Activated T-helper 1 cell treated with Interleukin-2 at 50 U/mL for 16 hours (primary cell): ENCODE data around the gene IPO9.
"Not testable (repeated sequence)": the region's sequence is repeated elsewhere in the genome, so short reads cannot be mapped to it uniquely, and the experiment has no call there.

ENCODE experiments used
- DNase-seq: peaks from one replicate; pipeline ENCODE4 v3.0.0-alpha.2; 2020; ENCODE audit warnings: low read depth

The IPO9 gene

GRCh38 chr1:201848230-201848629 is 19.3 kb downstream of the IPO9 start:
- DNase-seq, result no peak

GRCh38 chr1:201849372-201850052 is 20.6 kb downstream of the IPO9 start:
- no peak for DNase-seq

DNA sequence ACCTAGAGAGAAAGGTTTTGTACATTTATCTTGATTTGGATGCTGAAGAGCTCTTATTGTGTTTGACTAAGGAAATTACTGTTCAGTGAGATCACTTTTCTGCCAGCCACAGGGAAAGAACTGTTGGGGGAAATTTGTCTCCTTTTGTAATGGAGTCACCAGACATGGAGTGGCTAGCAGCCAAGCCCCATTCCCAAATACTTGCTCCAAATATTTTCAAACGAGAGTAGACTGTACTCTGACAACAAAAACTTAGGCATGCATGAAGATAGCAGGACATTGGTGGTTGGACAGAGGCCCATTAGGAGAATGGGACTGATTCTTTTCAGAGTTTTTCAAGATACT is 21.1 kb downstream of the IPO9 start:
- DNase-seq, result no peak

GRCh38 chr1:201851949-201852348 is 23.0 kb downstream of the IPO9 start:
- no peak for DNase-seq

GRCh38 chr1:201856722-201857121 is 27.8 kb downstream of the IPO9 start:
- DNase-seq, result not testable (repeated sequence)

- no peak for DNase-seq
These were observed 30.5 kb downstream of the IPO9 start for GRCh38 chr1:201859424-201859823.

DNA sequence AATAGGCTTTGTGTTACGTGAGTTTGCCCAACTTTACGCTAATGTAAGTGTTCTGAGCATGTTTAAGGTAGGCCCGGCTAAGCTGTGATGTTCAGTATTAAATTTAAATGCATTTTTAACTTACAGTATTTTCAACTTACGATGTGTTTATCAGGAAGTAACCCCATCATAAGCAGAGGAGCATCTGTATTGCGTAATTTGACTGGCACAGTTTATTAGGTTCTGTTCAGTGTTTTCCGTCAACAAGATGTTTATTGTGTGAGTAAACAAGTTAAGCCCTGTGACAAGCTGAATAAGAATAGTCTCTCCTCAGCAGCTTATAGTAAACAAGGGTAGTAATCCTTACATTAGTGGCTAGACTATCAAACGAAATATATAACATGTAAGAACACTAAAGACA is 32.5 kb downstream of the IPO9 start:
- no peak for DNase-seq

- DNase-seq, result no peak
These were observed 41.4 kb downstream of the IPO9 start for GRCh38 chr1:201870397-201870796.

DNA sequence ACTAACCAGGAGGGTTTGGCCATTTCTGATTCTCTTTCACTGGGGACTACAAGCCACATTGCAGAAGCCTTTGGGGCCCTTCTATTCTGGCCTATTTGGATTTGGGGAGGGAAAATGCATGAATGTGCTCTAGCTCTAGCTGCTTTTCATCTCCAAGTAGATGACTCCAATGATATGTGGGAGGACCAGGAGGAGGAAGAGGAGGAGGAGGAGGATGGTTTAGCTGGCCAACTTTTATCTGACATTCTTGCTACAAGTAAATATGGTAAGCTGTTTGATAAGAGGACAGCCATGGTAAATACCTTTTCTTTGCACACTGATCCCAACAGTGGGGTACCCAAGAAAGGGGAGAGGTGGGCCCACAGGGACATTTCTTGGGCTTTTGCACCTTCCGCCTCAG is 45.7 kb downstream of the IPO9 start:
- DNase-seq, result no peak

- no peak for DNase-seq
These were observed 47.3 kb downstream of the IPO9 start for GRCh38 chr1:201876148-201876818.

- DNase-seq, result no peak
These were observed 49.0 kb downstream of the IPO9 start for GRCh38 chr1:201877877-201878401.

- DNase-seq, result no peak
These were observed 52.1 kb downstream of the IPO9 start for GRCh38 chr1:201880928-201881571.

DNA sequence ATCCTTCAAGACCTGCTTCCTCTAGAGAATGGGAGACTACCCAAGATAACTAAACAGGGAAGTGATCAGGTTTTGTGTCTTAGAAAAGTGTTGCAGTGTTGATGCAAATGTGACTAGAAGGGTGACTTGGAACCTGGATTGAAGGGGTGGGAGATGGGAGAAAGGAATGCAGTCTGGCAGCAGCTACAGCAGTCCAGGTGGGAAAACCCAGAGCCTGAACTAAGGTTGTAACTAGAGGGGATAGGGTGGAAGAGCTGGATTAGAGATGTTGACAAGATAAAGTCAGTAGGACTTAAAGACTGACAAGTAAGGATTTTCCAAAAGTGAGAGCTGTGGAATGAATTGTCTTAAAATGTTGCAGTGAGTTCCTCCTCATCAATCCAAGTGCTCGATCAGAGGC is 52.7 kb downstream of the IPO9 start:
- no peak for DNase-seq

- no peak for DNase-seq
These were observed 53.7 kb downstream of the IPO9 start for GRCh38 chr1:201882665-201883132.

- DNase-seq, result no peak
These were observed 54.3 kb downstream of the IPO9 start for GRCh38 chr1:201883266-201883665.

DNA sequence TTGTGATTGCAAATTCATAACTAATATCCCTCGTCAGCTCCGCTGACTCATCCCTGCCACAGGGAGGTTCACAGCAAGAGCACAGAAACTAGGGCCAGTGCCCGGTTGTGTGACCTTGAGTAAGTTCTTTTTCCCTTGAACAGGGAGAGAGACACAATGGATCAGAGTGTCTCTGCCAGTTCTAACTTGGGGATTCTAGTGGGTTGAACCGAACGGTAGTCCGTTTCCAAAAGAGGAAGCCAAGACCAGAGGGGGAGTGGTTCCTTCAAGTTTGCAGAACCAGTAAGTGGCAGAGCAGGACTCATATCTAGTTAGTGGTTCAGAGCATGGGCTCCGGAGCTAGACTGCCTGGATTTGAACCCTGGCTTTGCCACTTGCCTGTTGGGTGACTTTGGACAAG is 54.8 kb downstream of the IPO9 start:
- DNase-seq, result no peak

GRCh38 chr1:201884425-201884824 is 55.5 kb downstream of the IPO9 start:
- no peak for DNase-seq

- DNase-seq, result no peak
These were observed 56.6 kb downstream of the IPO9 start for GRCh38 chr1:201885531-201886075.

GRCh38 chr1:201886103-201886885 is 57.3 kb downstream of the IPO9 start:
- no peak for DNase-seq

DNA sequence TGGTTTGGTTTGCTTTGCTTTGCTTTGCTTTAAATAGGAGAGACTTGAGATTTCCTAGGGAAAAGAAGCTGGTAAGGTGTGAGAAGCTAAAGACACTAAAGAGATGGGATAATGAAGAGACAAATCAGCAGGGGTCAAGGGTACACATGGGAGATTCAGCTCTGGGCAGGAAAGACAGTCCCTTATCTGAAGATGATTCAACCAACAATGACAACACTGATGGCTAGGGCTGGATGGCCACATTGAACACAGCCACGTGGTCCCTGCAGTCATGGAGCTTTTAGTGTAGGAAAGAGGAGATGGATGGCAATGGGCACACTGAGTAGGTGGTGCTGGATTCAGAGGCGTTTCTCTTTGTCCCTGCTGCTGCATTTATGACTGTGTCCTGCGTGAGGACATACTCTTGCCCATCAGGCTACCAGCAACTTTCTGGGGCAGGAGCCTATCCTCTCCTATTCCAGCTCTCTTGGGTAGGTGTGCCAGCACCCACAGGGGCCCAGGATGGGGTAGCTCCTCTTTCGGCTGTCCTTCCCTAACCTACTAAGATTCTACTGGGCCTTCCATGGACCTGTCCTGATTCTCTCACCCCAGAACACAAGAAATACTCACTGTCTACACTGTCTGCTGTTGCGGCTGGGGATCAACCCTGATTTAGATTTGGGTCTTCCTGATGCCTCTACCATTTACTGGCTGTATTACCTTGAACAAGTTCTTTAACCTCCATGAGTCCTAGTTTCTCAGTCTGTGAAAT is 58.3 kb downstream of the IPO9 start:
- DNase-seq, result no peak
